H1 (cell line): Measurements from ENCODE around the gene TADA2B. TPM values are rescaled to one million over a fixed set of nuclear protein-coding genes. Genes with fewer than 3 reads are reported as not detected.

Experiments
- CTCF ChIA-PET: fragments of 300-600 bp; sonication (Branson Sonifier 250); formaldehyde crosslinking; loops from one replicate; lab custom pipeline; 2021; ENCODE audit not compliant: partially characterized antibody; lab: Charles Lee
- POLR2A ChIA-PET: fragments of 300-600 bp; sonication (Branson Sonifier 250); formaldehyde crosslinking; loops from one replicate; lab custom pipeline; 2021; ENCODE audit warnings: inconsistent platforms; ENCODE audit not compliant: partially characterized antibody; lab: Charles Lee
- DNase-seq, 2 experiments: peaks; one replicate each; pipeline versions ENCODE4 v3.0.0 to v3.0.0-alpha.2; 2010 to 2022; ENCODE audit warnings: low spot score in 2 of 2, low read depth in 1 of 2, mixed read lengths in 1 of 2
- FAIRE-seq: peaks from 2 replicates; lab custom pipeline; 2011; peaks lifted over from hg19 to GRCh38; lab: Jason Lieb, UNC
- H2AFZ ChIP-seq: 2 replicates; pipeline ENCODE4 v1.8.1; 2012; ENCODE audit warnings: low read length, inconsistent platforms
- H2AK5ac ChIP-seq: 2 replicates; pipeline ENCODE4 v1.6.1; 2013; ENCODE audit warnings: low read depth, low read length
- H2BK120ac ChIP-seq: replicated peaks from 2 replicates; pipeline ENCODE3; 2013; ENCODE audit warnings: low read depth, low read length, inconsistent platforms
- H2BK12ac ChIP-seq: 2 replicates; pipeline ENCODE4 v1.6.1; 2013; ENCODE audit warnings: low read depth, low read length
- H2BK15ac ChIP-seq: 2 replicates; pipeline ENCODE4 v1.6.1; 2013; ENCODE audit warnings: low read length
- H2BK20ac ChIP-seq: 2 replicates; pipeline ENCODE4 v1.6.1; 2013; ENCODE audit warnings: low read length
- H2BK5ac ChIP-seq: 2 replicates; pipeline ENCODE4 v1.6.1; 2013; ENCODE audit warnings: low read depth, low read length
- H3K14ac ChIP-seq: 2 replicates; pipeline ENCODE4 v1.6.1; 2013; ENCODE audit warnings: inconsistent platforms; ENCODE audit not compliant: insufficient read length
- H3K18ac ChIP-seq: 2 replicates; pipeline ENCODE4 v1.6.1; 2013; ENCODE audit warnings: low read length; ENCODE audit errors: extremely low read depth
- H3K23ac ChIP-seq: 2 replicates; pipeline ENCODE4 v1.6.1; 2013; ENCODE audit warnings: inconsistent platforms; ENCODE audit not compliant: insufficient read length
- H3K23me2 ChIP-seq: 2 replicates; pipeline ENCODE4 v1.6.1; 2013; ENCODE audit warnings: low read depth, low read length
- H3K27ac ChIP-seq: 2 replicates; pipeline ENCODE4 v1.6.1; 2011; ENCODE audit warnings: low read depth, low read length, inconsistent platforms
- H3K27me3 ChIP-seq, 4 experiments: replicated peaks in 1 of 4; 1 replicate in 1 of 4; 2 replicates in 3 of 4; pipeline versions ENCODE4 v1.6.1 to v1.8.1; 2011 to 2013; ENCODE audit warnings: low read length in 3 of 4, mild to moderate bottlenecking in 3 of 4, inconsistent platforms in 2 of 4, mixed read lengths in 2 of 4, moderate library complexity in 1 of 4; ENCODE audit not compliant: control insufficient read depth in 3 of 4, insufficient read depth in 3 of 4; ENCODE audit errors: extremely low read depth in 1 of 4
- H3K36me3 ChIP-seq, 4 experiments: 2 replicates each; pipeline versions ENCODE4 v1.6.1 to v1.8.1; 2011 to 2013; ENCODE audit warnings: mild to moderate bottlenecking in 4 of 4, low read length in 3 of 4, moderate library complexity in 2 of 4, control low read depth in 1 of 4, inconsistent platforms in 1 of 4; ENCODE audit not compliant: insufficient read depth in 4 of 4, control insufficient read depth in 2 of 4
- H3K4ac ChIP-seq: replicated peaks from 2 replicates; pipeline ENCODE3; 2013; ENCODE audit warnings: low read length, low read depth, mixed read lengths, inconsistent platforms; ENCODE audit not compliant: insufficient read length
- H3K4me1 ChIP-seq, 4 experiments: replicated peaks in 1 of 4; 1 replicate in 1 of 4; 2 replicates in 3 of 4; pipeline versions ENCODE4 v1.6.1 to v1.8.1; 2011 to 2013; ENCODE audit warnings: low read length in 3 of 4, inconsistent platforms in 2 of 4, mixed read lengths in 1 of 4; ENCODE audit not compliant: insufficient read depth in 4 of 4, control insufficient read depth in 3 of 4
- H3K4me2 ChIP-seq, 2 experiments: 2 replicates each; pipeline versions ENCODE4 v1.6.1 to v1.8.1; 2011 to 2013; ENCODE audit warnings: low read depth in 2 of 2, low read length in 2 of 2, control low read depth in 1 of 2, inconsistent platforms in 1 of 2, mild to moderate bottlenecking in 1 of 2; ENCODE audit not compliant: insufficient read depth in 1 of 2
- H3K4me3 ChIP-seq, 4 experiments: fragments of 200-600, 300-600 bp in 1 of 4; sonication (generic), shearing (Covaris generic), sonication (Bioruptor Twin) in 1 of 4; 2 replicates each; pipeline versions ENCODE4 v1.5.1 to v1.8.1; 2011 to 2016; ENCODE audit warnings: low read length in 4 of 4, low read depth in 3 of 4, control low read depth in 2 of 4, inconsistent platforms in 2 of 4, mild to moderate bottlenecking in 2 of 4, mixed read lengths in 1 of 4, moderate library complexity in 1 of 4; ENCODE audit not compliant: insufficient read depth in 2 of 4; ENCODE audit errors: extremely low read depth in 1 of 4
- H3K56ac ChIP-seq: replicated peaks from 2 replicates; pipeline ENCODE3; 2013; ENCODE audit warnings: low read depth, mild to moderate bottlenecking, mixed read lengths, low read length, inconsistent platforms; ENCODE audit not compliant: insufficient read length
- H3K79me1 ChIP-seq: 2 replicates; pipeline ENCODE4 v1.6.1; 2013; ENCODE audit warnings: low read depth, low read length, control low read depth
- H3K79me2 ChIP-seq, 2 experiments: 2 replicates each; pipeline versions ENCODE4 v1.6.1 to v1.8.1; 2012 to 2013; ENCODE audit warnings: low read length in 2 of 2, mild to moderate bottlenecking in 2 of 2, inconsistent platforms in 1 of 2; ENCODE audit not compliant: insufficient read depth in 2 of 2, control insufficient read depth in 1 of 2
- H3K9ac ChIP-seq, 4 experiments: replicated peaks in 1 of 4; 1 replicate in 1 of 4; 2 replicates in 3 of 4; pipeline versions ENCODE4 v1.6.1 to v1.8.1; 2011 to 2013; ENCODE audit warnings: low read depth in 3 of 4, low read length in 3 of 4, control low read depth in 2 of 4, mild to moderate bottlenecking in 2 of 4, moderate library complexity in 2 of 4, inconsistent platforms in 1 of 4; ENCODE audit errors: extremely low read depth in 1 of 4
- H3K9me3 ChIP-seq, 2 experiments: 2 replicates each; pipeline versions ENCODE4 v1.6.1 to v1.8.1; 2012 to 2013; ENCODE audit warnings: mild to moderate bottlenecking in 2 of 2, moderate library complexity in 2 of 2, control low read depth in 1 of 2, inconsistent platforms in 1 of 2, low read depth in 1 of 2, low read length in 1 of 2, mixed read lengths in 1 of 2; ENCODE audit not compliant: insufficient read depth in 2 of 2
- H4K20me1 ChIP-seq, 2 experiments: replicated peaks in 1 of 2; 2 replicates each; pipeline versions ENCODE3 to v1.8.1; 2011 to 2013; ENCODE audit warnings: inconsistent platforms in 2 of 2, low read length in 2 of 2, mild to moderate bottlenecking in 1 of 2; ENCODE audit not compliant: insufficient read depth in 2 of 2, control insufficient read depth in 1 of 2
- H4K5ac ChIP-seq: 2 replicates; pipeline ENCODE4 v1.6.1; 2013; ENCODE audit warnings: low read length, low read depth, mixed read lengths, inconsistent platforms; ENCODE audit not compliant: insufficient read length
- H4K8ac ChIP-seq: 2 replicates; pipeline ENCODE4 v1.8.0; 2013; ENCODE audit warnings: mild to moderate bottlenecking, moderate library complexity, low read length, inconsistent platforms; ENCODE audit not compliant: insufficient read depth; ENCODE audit errors: extremely low read depth
- H4K91ac ChIP-seq: replicated peaks from 2 replicates; pipeline ENCODE3; 2013; ENCODE audit warnings: low read length, mixed read lengths, inconsistent platforms; ENCODE audit not compliant: insufficient read length
- CHD1 ChIP-seq: IDR thresholded peaks from 2 replicates; pipeline ENCODE4 v1.6.1; 2012; ENCODE audit warnings: low read depth, low read length, improper control_type of control experiment
- KDM1A ChIP-seq: fragments of 200-600, 300-600 bp; sonication (generic); IDR thresholded peaks from 2 replicates; pipeline ENCODE4 v1.7.1; 2016; ENCODE audit warnings: mild to moderate bottlenecking, low read length, borderline replicate concordance
- POLR2A ChIP-seq, 2 experiments: IDR thresholded peaks; 1 replicate in 1 of 2; 2 replicates in 1 of 2; pipeline ENCODE4 v1.6.1; 2011; ENCODE audit warnings: low read depth in 2 of 2, low read length in 2 of 2, mild to moderate bottlenecking in 2 of 2; ENCODE audit errors: control extremely low read depth in 1 of 2
- RFX5 ChIP-seq: IDR thresholded peaks from 2 replicates; pipeline ENCODE4 v1.6.1; 2011; ENCODE audit warnings: low read depth, low read length, improper control_type of control experiment, borderline replicate concordance
- SIN3A ChIP-seq, 2 experiments: IDR thresholded peaks in 1 of 2; conservative IDR thresholded peaks in 1 of 2; 2 replicates each; pipeline ENCODE4 v1.6.1; 2011 to 2012; ENCODE audit warnings: low read length in 2 of 2, improper control_type of control experiment in 1 of 2, low read depth in 1 of 2, mild to moderate bottlenecking in 1 of 2
- YY1 ChIP-seq: IDR thresholded peaks from 2 replicates; pipeline ENCODE4 v1.6.1; 2011; ENCODE audit warnings: low read depth, mild to moderate bottlenecking, low read length
- WGBS, 2 experiments: shearing (Covaris generic) in 1 of 2; methylation state at CpG; one replicate each; pipeline versions ENCODE4 v1.1.6 to v1.1.7; 2013 to 2015; ENCODE audit warnings: low lambda C conversion rate in 2 of 2, mixed read lengths in 2 of 2, inconsistent platforms in 1 of 2, low coverage in 1 of 2, missing lambda C conversion rate in 1 of 2; ENCODE audit not compliant: insufficient replicate concordance in 2 of 2, insufficient coverage in 1 of 2, insufficient read length in 1 of 2; ENCODE audit errors: extremely low coverage in 1 of 2, missing lambda C conversion rate in 1 of 2; 5-methylcytosine and 5-hydroxymethylcytosine counted together
- polyA plus RNA-seq, 7 experiments: library from polyadenylated mRNA; depleted of rRNA in 3 of 7; stranded (reverse) in 5 of 7; unstranded in 2 of 7; fragments of >200 nt in 5 of 7; fragments of 200-250 nt in 2 of 7; gene quantifications; 1 replicate in 5 of 7; 2 replicates in 1 of 7; 4 replicates in 1 of 7; pipeline versions ENCODE4 v1.2.1 to v1.2.3, GENCODE V29; 2011 to 2013; ENCODE audit warnings: missing spikeins in 2 of 7, mixed read lengths in 2 of 7
- total RNA-seq: library from RNA; stranded (reverse); fragmentation: NEBNext Ultra II Directional; extraction: Animal tissue kit (Norgen Biotek cat#: 25700); gene quantifications from 2 replicates; pipeline ENCODE4 v1.2.1, GENCODE V29; 2021

TADA2B gene
- total and polyA plus RNA-seq, 2 of the 8 experiments (the other 6 are each of a cell fraction or from before 2014, with no cell fraction given), result 5.7 to 12.1 TPM

- Histone ChIP-seq H3K27ac (no peak overlapping the region), H4K20me1 (no peaks in the 10 kb centered on the region), H3K9me3 (no peaks in the 10 kb centered on the region), H3K4me1 (no peaks in the 10 kb centered on the region), H3K4ac (no peak overlapping the region), H3K36me3 (no peaks in the 10 kb centered on the region), H3K23ac (no peak overlapping the region), H2BK15ac (no peak overlapping the region), H3K27me3 (peaks cover 19 to 75% (median 61%) of the 10 kb centered on the region in 4 experiments), H3K9ac (no peak overlapping the region), H3K4me2 (no peak overlapping the region), H3K14ac (no peak overlapping the region), H2BK5ac (no peak overlapping the region), H2BK120ac (no peak overlapping the region), H3K18ac (no peak overlapping the region), H4K5ac (no peak overlapping the region), H3K56ac (no peak overlapping the region), H3K79me1 (no peaks in the 10 kb centered on the region), H2BK12ac (no peak overlapping the region), H4K91ac (no peak overlapping the region), H3K79me2 (no peaks in the 10 kb centered on the region), H2BK20ac (no peak overlapping the region), H2AFZ (no peak overlapping the region), H3K4me3 (no peak overlapping the region), H3K23me2 (no peaks in the 10 kb centered on the region), H2AK5ac (no peak overlapping the region), H4K8ac (no peak overlapping the region)
- ChIA-PET CTCF (interaction anchor here (0.8 to 2.4 kb wide), 6 partner anchors 13 to 200 kb away, joined by 3 to 10 read pairs (median 3); partner anchors contain the start of genes SORCS2 and TADA2B), POLR2A (no interaction called here)
- 84% methylated on average over 16 of the region's 16 CpGs; no CpG with 5 or more reads in 1 of the 2 experiments for WGBS, 2 experiments
- no peak for FAIRE-seq
- no peak for TF ChIP-seq CHD1
- TF ChIP-seq KDM1A, result no peak
- no peak for TF ChIP-seq RFX5
- TF ChIP-seq YY1, result no peak
- TF ChIP-seq POLR2A (IDR thresholded peaks at IDR 0.05; ENCODE audit: control extremely low read depth in 1 of 2, low read depth in 2 of 2, low read length in 2 of 2), result no peak
- TF ChIP-seq SIN3A (conservative IDR thresholded peaks at IDR 0.05 in 1 of 2, IDR thresholded peaks at IDR 0.05 in 1 of 2; ENCODE audit: low read depth in 1 of 2, low read length in 2 of 2), result no peak
- no peak for DNase-seq
Observed at GRCh38 chr4:7095611-7096155, 52.5 kb downstream of the TADA2B start.
